ENCODE results near the gene PSMB7.

- TF ChIP-seq CTCF (IDR thresholded peaks at IDR 0.05; ENCODE audit: insufficient read depth, low read length, poor library complexity, severe bottlenecking) (no peak), EZH2phosphoT487 (conservative IDR thresholded peaks at IDR 0.05; ENCODE audit: low read length) (no peak)
These were observed 3.0 kb downstream of the PSMB7 start for GRCh38 chr9:124412228-124412575.
